Transverse colon (tissue), 4 donors: ENCODE data around the gene CHST15. TPM values are rescaled to one million over a fixed set of nuclear protein-coding genes. Genes with fewer than 3 reads are reported as not detected.
A peak's percentile ranks its signal among the peaks of the same experiment; 100 is the strongest.

Experiments used
- DNase-seq: peaks from one replicate; pipeline ENCODE4 v3.0.0-alpha.2; 2019
- H3K27ac ChIP-seq, 4 donors: fragments of 200-600 bp; sonication (generic); 2 replicates each; pipeline ENCODE4 v1.5.1; 2016 to 2018; ENCODE audit warnings: inconsistent platforms in 4 of 4
- H3K27me3 ChIP-seq: fragments of 200-600 bp; sonication (generic); 2 replicates; pipeline ENCODE4 v1.5.1; 2017; ENCODE audit warnings: inconsistent platforms
- H3K36me3 ChIP-seq, 4 donors: fragments of 200-600 bp; sonication (generic); 2 replicates each; pipeline ENCODE4 v1.5.1; 2017 to 2019; ENCODE audit warnings: inconsistent platforms in 4 of 4
- H3K4me1 ChIP-seq, 4 donors: fragments of 200-600 bp; sonication (generic); 2 replicates each; pipeline ENCODE4 v1.5.1; 2017 to 2020; ENCODE audit warnings: inconsistent platforms in 4 of 4
- H3K4me3 ChIP-seq, 4 donors: fragments of 200-600 bp; sonication (generic); 1 replicate in 1 of 4; 2 replicates in 3 of 4; pipeline versions ENCODE4 v1.5.1 to v1.6.1; 2017 to 2019; ENCODE audit warnings: inconsistent platforms in 4 of 4
- H3K9me3 ChIP-seq, 2 donors: fragments of 200-600 bp; sonication (generic); 2 replicates each; pipeline ENCODE4 v1.5.1; 2017 to 2019; ENCODE audit warnings: inconsistent platforms in 2 of 2
- CTCF ChIP-seq, 5 experiments: fragments of 200-600 bp in 3 of 5; fragments of 450-650 bp in 2 of 5; sonication (generic) in 3 of 5; IDR thresholded peaks; 1 replicate in 2 of 5; 2 replicates in 3 of 5; pipeline ENCODE4 v1.5.1; 2016 to 2017; ENCODE audit warnings: antibody characterized with exemption in 5 of 5, inconsistent platforms in 3 of 5, mild to moderate bottlenecking in 2 of 5, moderate library complexity in 1 of 5
- EP300 ChIP-seq: sonication (generic); formaldehyde crosslinking; IDR thresholded peaks from one replicate; pipeline ENCODE4 v1.6.1; 2017; ENCODE audit warnings: antibody characterized with exemption, low read depth
- POLR2A ChIP-seq: fragments of 450-650 bp; IDR thresholded peaks from one replicate; pipeline ENCODE4 v1.6.1; 2016; ENCODE audit warnings: antibody characterized with exemption, mild to moderate bottlenecking, moderate library complexity
- POLR2AphosphoS5 ChIP-seq, 3 donors: sonication (generic); formaldehyde crosslinking; IDR thresholded peaks; one replicate each; pipeline ENCODE4 v1.6.1; 2016; ENCODE audit warnings: antibody characterized with exemption in 3 of 3
- WGBS, 2 donors: methylation state at CpG; one replicate each; pipeline ENCODE4 v1.1.5; 2018; ENCODE audit warnings: low coverage in 1 of 2; 5-methylcytosine and 5-hydroxymethylcytosine counted together
- in situ Hi-C, 4 donors: fragments of 200-750 bp; cut with MboI; loops; one replicate each; pipeline versions ENCODE4 v1.15.0 to v1.15.1; 2017; ENCODE audit warnings: low sequenced_read_pairs in 3 of 4, low pct_ligation_motif_present in 1 of 4, low pct_unique_long_range_greater_than_20kb in 1 of 4
- intact Hi-C: fragments of 100-400 bp; cut with DNase I; formaldehyde crosslinking; loops from one replicate; pipeline ENCODE4 v1.15.1; 2023; ENCODE audit warnings: low total_unique reads
- total RNA-seq, 4 donors: library from RNA; depleted of rRNA; stranded (reverse); fragments of >200 nt; gene quantifications; one replicate each; pipeline ENCODE4 v1.1.0, GENCODE V29; 2016

The CHST15 gene
- total RNA-seq, 4 donors from 2014 or later = 10.0 to 25.4 (median 16.0) TPM

GRCh38 chr10:123995082-123995460 is 98.3 kb downstream of the CHST15 start:
- TF ChIP-seq POLR2AphosphoS5 (IDR thresholded peaks at IDR 0.05) = no peak
- TF ChIP-seq EP300 = no peak
- TF ChIP-seq POLR2A = no peak
- no peak for TF ChIP-seq CTCF (IDR thresholded peaks at IDR 0.05)
- no peak for DNase-seq
- no peaks in the 10 kb centered on the region for H3K9me3 ChIP-seq
- H3K36me3 ChIP-seq = no peaks in the 10 kb centered on the region
- peaks cover 15 to 27% (median 18%) of the 10 kb centered on the region in 4 donors for H3K4me1 ChIP-seq
- peaks cover 50% of the 10 kb centered on the region for H3K27me3 ChIP-seq
- peak overlapping the region in 3 of 4 donors; percentile 23 to 64 (median 41) for H3K27ac ChIP-seq
- intact Hi-C loops (loop anchor here (10.0 kb wide), 1 partner anchor 260 kb away; no protein-coding TSS in a partner anchor), in situ Hi-C loops (loop anchor here (5.0 to 25.0 kb wide), 3 partner anchors 267 to 392 kb away; no protein-coding TSS in a partner anchor)
- 20% methylated on average over 11 of the region's 11 CpGs; no CpG with 5 or more reads in 1 of the 2 donors for WGBS, 2 donors
- H3K4me3 ChIP-seq = peak overlapping the region in 2 of 4 donors; percentile 4 to 5

GRCh38 chr10:123994417-123995081 is 98.8 kb downstream of the CHST15 start:
- TF ChIP-seq CTCF (IDR thresholded peaks at IDR 0.05) (peak; percentile 99), EP300 (no peak), POLR2AphosphoS5 (IDR thresholded peaks at IDR 0.05) (peak in 1 of 3 donors; percentile 16), POLR2A (no peak)
- peak; percentile 90 for DNase-seq
- H3K4me3 ChIP-seq = peak overlapping the region in 2 of 4 donors; percentile 3 to 5
- peak overlapping the region in 2 of 4 donors; percentile 41 to 64 for H3K27ac ChIP-seq
- intact Hi-C loops (loop anchor here (1.0 to 10.0 kb wide), 2 partner anchors 260 to 396 kb away; no protein-coding TSS in a partner anchor), in situ Hi-C loops (loop anchor here (5.0 to 25.0 kb wide), 3 partner anchors 268 to 393 kb away; no protein-coding TSS in a partner anchor)
- peaks cover 55% of the 10 kb centered on the region for H3K27me3 ChIP-seq
- no peaks in the 10 kb centered on the region for H3K9me3 ChIP-seq
- no peaks in the 10 kb centered on the region for H3K36me3 ChIP-seq
- peaks cover 15 to 27% (median 18%) of the 10 kb centered on the region in 4 donors for H3K4me1 ChIP-seq
- WGBS, 2 donors = 2 to 5% methylated on average over 8 to 19 of the region's 30 CpGs

- H3K4me3 ChIP-seq = no peak overlapping the region
- H3K9me3 ChIP-seq = no peaks in the 10 kb centered on the region
- no peaks in the 10 kb centered on the region for H3K36me3 ChIP-seq
- DNase-seq = no peak
- 63 to 78% methylated on average over 9 to 17 of the region's 17 CpGs for WGBS, 2 donors
- no peak for TF ChIP-seq POLR2AphosphoS5 (IDR thresholded peaks at IDR 0.05)
- no peak for TF ChIP-seq POLR2A
- TF ChIP-seq EP300 = no peak
- TF ChIP-seq CTCF (IDR thresholded peaks at IDR 0.05) = no peak
- intact Hi-C loops (loop anchor here (1.0 to 10.0 kb wide), 2 partner anchors 261 to 397 kb away; no protein-coding TSS in a partner anchor), in situ Hi-C loops (loop anchor here in 3 of 4 donors (10.0 to 25.0 kb wide), 2 partner anchors 269 to 391 kb away; no protein-coding TSS in a partner anchor)
- H3K4me1 ChIP-seq = peaks cover 15 to 27% (median 18%) of the 10 kb centered on the region in 4 donors
- no peak overlapping the region for H3K27ac ChIP-seq
- peaks cover 61% of the 10 kb centered on the region for H3K27me3 ChIP-seq
Measured at GRCh38 chr10:123993534-123994416, 99.6 kb downstream of the CHST15 start.
